PFSK-1 (cell line): ENCODE results near the gene TPT1.

Experiments
- POLR2AphosphoS5 ChIP-seq: IDR thresholded peaks from 2 replicates; pipeline ENCODE4 v1.6.1; 2012; ENCODE audit warnings: low read depth, mild to moderate bottlenecking, control low read depth, low read length, moderate library complexity
- REST ChIP-seq, 2 experiments: IDR thresholded peaks; 2 replicates each; pipeline versions ENCODE4 v1.6.1 to v1.8.0; 2011 to 2012; ENCODE audit warnings: low read depth in 2 of 2, low read length in 2 of 2, control low read depth in 1 of 2, inconsistent platforms in 1 of 2, mild to moderate bottlenecking in 1 of 2, moderate library complexity in 1 of 2; ENCODE audit not compliant: insufficient read depth in 1 of 2
- SIN3A ChIP-seq: IDR thresholded peaks from 2 replicates; pipeline ENCODE4 v1.6.1; 2012; ENCODE audit warnings: mild to moderate bottlenecking, low read length, moderate library complexity, borderline replicate concordance; ENCODE audit not compliant: insufficient read depth
- TAF1 ChIP-seq: IDR thresholded peaks from 2 replicates; pipeline ENCODE4 v1.6.1; 2012; ENCODE audit warnings: low read length, control low read depth, borderline replicate concordance; ENCODE audit not compliant: insufficient read depth

GRCh38 chr13:45364876-45365557, 24.0 kb upstream of the TPT1 start:
- TF ChIP-seq REST (IDR thresholded peaks at IDR 0.05; ENCODE audit: insufficient read depth in 1 of 2, low read depth in 2 of 2, low read length in 2 of 2), result no peak
- no peak for TF ChIP-seq SIN3A
- TF ChIP-seq TAF1, result no peak
- no peak for TF ChIP-seq POLR2AphosphoS5
